Endothelial cell (in vitro differentiated cells): ENCODE results near the gene SMYD2. TPM values are rescaled to one million over a fixed set of nuclear protein-coding genes. Genes with fewer than 3 reads are reported as not detected.
"Not testable (repeated sequence)": the region's sequence is repeated elsewhere in the genome, so short reads cannot be mapped to it uniquely, and the experiment has no call there.

ENCODE experiments used
- DNase-seq: peaks from one replicate; pipeline ENCODE4 v3.0.0; 2021; ENCODE audit warnings: low spot score
- H3K27ac Mint-ChIP-seq: one replicate; pipeline ENCODE4 v1.8.0; 2021; ENCODE audit warnings: mixed read lengths, inconsistent platforms; ENCODE audit not compliant: unreplicated experiment
- H3K27me3 Mint-ChIP-seq: one replicate; pipeline ENCODE4 v1.8.0; 2021; ENCODE audit warnings: mild to moderate bottlenecking, moderate library complexity, mixed read lengths, inconsistent platforms; ENCODE audit not compliant: unreplicated experiment
- H3K36me3 Mint-ChIP-seq: one replicate; pipeline ENCODE4 v1.8.0; 2021; ENCODE audit warnings: mild to moderate bottlenecking, low read depth, mixed read lengths, inconsistent platforms; ENCODE audit not compliant: unreplicated experiment
- H3K4me1 Mint-ChIP-seq: one replicate; pipeline ENCODE4 v1.8.0; 2021; ENCODE audit warnings: mild to moderate bottlenecking, mixed read lengths, inconsistent platforms; ENCODE audit not compliant: unreplicated experiment
- H3K4me3 Mint-ChIP-seq: one replicate; pipeline ENCODE4 v1.8.0; 2021; ENCODE audit warnings: mild to moderate bottlenecking, mixed read lengths, inconsistent platforms; ENCODE audit not compliant: unreplicated experiment
- H3K9me3 Mint-ChIP-seq: one replicate; pipeline ENCODE4 v1.8.0; 2021; ENCODE audit warnings: mixed read lengths, inconsistent platforms; ENCODE audit not compliant: unreplicated experiment
- CTCF ChIP-seq: fragments of 200-600 bp; sonication (generic); IDR thresholded peaks from one replicate; pipeline ENCODE4 v1.5.0; 2021; ENCODE audit warnings: antibody characterized with exemption; ENCODE audit not compliant: unreplicated experiment
- total RNA-seq: library from RNA; stranded (reverse); fragmentation: NEBNext Ultra II Directional; extraction: Animal tissue kit (Norgen Biotek cat#: 25700); gene quantifications from one replicate; pipeline ENCODE4 v1.2.1, GENCODE V29; 2021; ENCODE audit not compliant: unreplicated experiment

SMYD2 gene
- total RNA-seq, 1 donor from 2014 or later, result 44.1 TPM

- H3K36me3 Mint-ChIP-seq, result no peaks in the 10 kb centered on the region
- H3K4me1 Mint-ChIP-seq, result no peaks in the 10 kb centered on the region
- H3K27ac Mint-ChIP-seq, result no peak overlapping the region
- no peak for TF ChIP-seq CTCF
- H3K9me3 Mint-ChIP-seq, result no peaks in the 10 kb centered on the region
- DNase-seq, result no peak
- H3K4me3 Mint-ChIP-seq, result no peak overlapping the region
- peaks cover 2% of the 10 kb centered on the region for H3K27me3 Mint-ChIP-seq
Measured at GRCh38 chr1:214271174-214271858, 9.6 kb upstream of the SMYD2 start.

DNA sequence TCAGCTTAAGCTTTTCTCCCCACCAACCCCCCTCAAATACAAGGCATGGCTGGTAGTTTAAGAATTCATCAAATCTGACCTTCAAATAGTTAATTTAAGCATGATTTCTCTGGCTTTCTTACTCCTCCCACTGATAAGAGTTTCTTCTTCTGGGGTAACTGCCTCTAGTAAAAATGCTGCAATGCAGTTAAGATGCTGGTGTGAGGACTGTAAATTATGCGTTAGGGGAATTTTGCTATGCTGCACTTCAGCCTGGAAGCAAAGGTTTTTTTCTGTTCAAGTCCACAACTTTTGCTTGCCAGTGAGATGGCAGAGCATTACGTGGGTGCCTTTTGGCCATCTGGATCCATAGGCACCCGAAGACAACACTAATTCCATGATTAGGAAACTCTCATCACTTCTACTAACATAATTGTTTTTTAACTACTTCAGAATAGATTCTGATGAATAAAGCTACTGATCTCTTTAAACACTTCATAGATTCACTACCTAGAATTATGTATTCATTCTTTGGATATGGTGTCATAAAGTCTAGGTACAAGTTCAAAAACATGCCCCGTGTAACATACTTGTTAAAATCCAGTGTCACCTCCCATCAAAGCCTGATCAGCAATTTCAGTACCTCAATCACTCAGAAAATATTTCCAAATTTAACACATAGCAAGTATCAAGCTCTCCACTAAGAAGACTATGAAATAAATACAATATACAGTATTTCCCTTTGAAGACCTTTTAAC is 8.8 kb upstream of the SMYD2 start:
- H3K27ac Mint-ChIP-seq, result no peak overlapping the region
- no peak for DNase-seq
- TF ChIP-seq CTCF, result no peak
- H3K9me3 Mint-ChIP-seq, result no peaks in the 10 kb centered on the region
- peaks cover 2% of the 10 kb centered on the region for H3K27me3 Mint-ChIP-seq
- no peaks in the 10 kb centered on the region for H3K36me3 Mint-ChIP-seq
- H3K4me3 Mint-ChIP-seq, result no peak overlapping the region
- no peaks in the 10 kb centered on the region for H3K4me1 Mint-ChIP-seq

DNA sequence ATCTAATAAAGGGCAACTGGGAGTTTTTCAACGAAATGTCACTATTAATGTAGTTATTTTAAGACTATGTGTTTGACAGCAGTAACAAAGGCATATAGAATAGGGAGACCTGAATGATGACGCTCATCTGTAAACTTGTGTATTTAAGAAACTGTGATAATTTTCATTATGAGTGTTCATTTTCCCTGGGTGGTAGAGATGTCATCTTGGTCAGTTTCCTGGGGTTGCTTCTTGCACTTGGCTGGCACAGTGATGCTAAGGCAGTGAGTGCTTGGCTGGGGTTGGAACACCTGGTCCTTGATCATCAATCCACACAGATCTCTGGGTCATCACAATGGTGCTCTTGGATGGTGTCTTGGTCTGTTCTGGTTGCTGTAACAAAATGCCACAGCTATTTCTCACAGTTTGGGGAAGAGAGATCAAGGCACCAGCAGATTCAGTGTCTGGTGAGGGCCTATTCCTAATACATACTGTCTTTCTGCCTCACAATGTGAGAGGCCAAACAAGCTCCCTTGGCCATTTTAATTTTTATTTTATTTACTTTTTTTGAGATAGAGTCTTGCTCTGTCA is 7.9 kb upstream of the SMYD2 start:
- no peak for TF ChIP-seq CTCF
- Mint-ChIP-seq H3K4me1 (no peaks in the 10 kb centered on the region), H3K27ac (no peak overlapping the region), H3K27me3 (peaks cover 2% of the 10 kb centered on the region), H3K9me3 (no peaks in the 10 kb centered on the region), H3K4me3 (no peak overlapping the region), H3K36me3 (peaks cover 6% of the 10 kb centered on the region)
- no peak for DNase-seq

GRCh38 chr1:214275700-214276099 is 5.3 kb upstream of the SMYD2 start:
- DNase-seq, H3K4me3 Mint-ChIP-seq, H3K27me3 Mint-ChIP-seq, H3K27ac Mint-ChIP-seq, H3K9me3 Mint-ChIP-seq: not testable (repeated sequence)
- Mint-ChIP-seq H3K4me1 (peaks cover 13% of the 10 kb centered on the region), H3K36me3 (peaks cover 15% of the 10 kb centered on the region)

- Mint-ChIP-seq H3K4me1 (peaks cover 15% of the 10 kb centered on the region), H3K27me3 (peaks cover 3% of the 10 kb centered on the region), H3K36me3 (peaks cover 17% of the 10 kb centered on the region), H3K4me3 (no peak overlapping the region), H3K27ac (no peak overlapping the region), H3K9me3 (no peaks in the 10 kb centered on the region)
- no peak for DNase-seq
- no peak for TF ChIP-seq CTCF
Measured at GRCh38 chr1:214276786-214277185, 4.2 kb upstream of the SMYD2 start.
